Stimulated activated effector memory CD8-positive, alpha-beta T cell treated with anti-CD3 and anti-CD28 coated beads, Interleukin-12 subunit alpha, Interleukin-12 subunit beta, amount 100 ng/mL, for 72 hours (primary cell): ENCODE results near the gene CARHSP1.
A peak's percentile ranks its signal among the peaks of the same experiment; 100 is the strongest.

ENCODE experiments used
- ATAC-seq: fragments of 150-1000 bp; cut with Tn5 transposase; 2 replicates; pipeline ENCODE4 v1.10.0; 2021
- DNase-seq, 2 donors: peaks; one replicate each; pipeline ENCODE4 v3.0.0; 2021 to 2022; ENCODE audit warnings: low spot score in 2 of 2
- H3K27ac Mint-ChIP-seq: one replicate; pipeline ENCODE4 v1.8.0; 2022; ENCODE audit warnings: mild to moderate bottlenecking, mixed read lengths
- H3K36me3 Mint-ChIP-seq: one replicate; pipeline ENCODE4 v1.8.0; 2022; ENCODE audit warnings: mild to moderate bottlenecking, mixed read lengths
- H3K4me1 Mint-ChIP-seq: one replicate; pipeline ENCODE4 v1.8.0; 2022; ENCODE audit warnings: mixed read lengths
- H3K4me3 Mint-ChIP-seq: one replicate; pipeline ENCODE4 v1.8.0; 2022; ENCODE audit warnings: mild to moderate bottlenecking, mixed read lengths
- H3K9me3 Mint-ChIP-seq: one replicate; pipeline ENCODE4 v1.8.0; 2022; ENCODE audit warnings: mixed read lengths

Gene CARHSP1

DNA sequence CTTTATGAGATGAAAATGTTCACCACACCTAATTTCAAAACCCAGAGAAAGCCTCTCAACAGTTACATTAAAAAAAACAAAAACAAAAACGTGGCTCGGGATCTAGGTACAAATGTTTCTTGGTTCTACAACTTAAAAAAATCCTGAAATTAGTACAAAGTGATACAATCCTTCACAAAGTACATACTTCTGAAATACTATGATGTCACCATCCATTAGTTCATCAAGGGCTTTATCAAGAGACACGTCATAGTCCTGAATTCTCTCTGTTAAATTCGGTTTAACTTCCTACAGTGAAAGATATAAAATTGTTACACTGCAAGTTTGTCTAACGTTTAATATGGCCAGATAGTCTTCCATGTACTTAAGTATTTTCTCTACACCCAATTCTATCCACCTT lies 31.5 kb upstream of the CARHSP1 start:
- Mint-ChIP-seq H3K9me3 (no peaks in the 10 kb centered on the region), H3K36me3 (peaks cover 100% of the 10 kb centered on the region), H3K27ac (peak overlapping the region; percentile 32), H3K4me3 (no peak overlapping the region), H3K4me1 (no peaks in the 10 kb centered on the region)
- DNase-seq (no peak), ATAC-seq (no peak)

GRCh38 chr16:8899709-8900317 lies 31.0 kb upstream of the CARHSP1 start:
- DNase-seq (no peak), ATAC-seq (no peak)
- Mint-ChIP-seq H3K27ac (peak overlapping the region; percentile 32), H3K9me3 (no peaks in the 10 kb centered on the region), H3K36me3 (peaks cover 100% of the 10 kb centered on the region), H3K4me3 (no peak overlapping the region), H3K4me1 (peaks cover under 1% of the 10 kb centered on the region)

DNA sequence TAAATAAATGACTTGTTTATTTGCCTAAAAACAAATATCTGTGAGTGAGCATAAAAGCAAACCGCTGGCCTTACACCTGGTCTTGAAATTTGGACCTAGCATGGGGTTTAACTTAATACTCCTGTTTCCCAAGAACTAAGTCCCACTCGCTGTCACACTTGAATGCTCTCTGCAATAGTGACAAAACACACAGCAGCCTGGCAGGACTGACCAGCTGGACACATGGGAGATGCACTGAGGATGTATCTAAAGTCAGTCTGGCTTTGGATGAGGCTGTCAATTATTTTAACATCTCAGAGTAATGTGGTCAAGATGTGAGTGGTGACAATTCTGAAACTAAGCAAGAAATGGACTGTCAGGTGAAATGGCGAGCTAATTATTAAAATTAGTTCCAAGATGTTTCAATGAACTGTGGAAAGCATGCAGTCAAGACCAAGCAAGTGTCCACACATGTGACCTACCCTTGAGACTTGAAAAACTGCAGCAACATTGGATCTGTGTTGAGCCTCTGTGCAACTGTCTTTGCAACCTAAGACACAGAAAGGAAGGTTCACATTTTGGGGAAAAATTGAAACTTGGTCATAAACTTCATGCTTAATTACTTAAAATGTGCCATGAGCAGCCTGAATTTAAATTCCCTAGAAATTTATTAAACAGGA lies 30.0 kb upstream of the CARHSP1 start:
- Mint-ChIP-seq H3K4me1 (peaks cover 4% of the 10 kb centered on the region), H3K9me3 (no peaks in the 10 kb centered on the region), H3K27ac (no peak overlapping the region), H3K4me3 (no peak overlapping the region), H3K36me3 (peaks cover 100% of the 10 kb centered on the region)
- ATAC-seq (no peak), DNase-seq (no peak)

DNA sequence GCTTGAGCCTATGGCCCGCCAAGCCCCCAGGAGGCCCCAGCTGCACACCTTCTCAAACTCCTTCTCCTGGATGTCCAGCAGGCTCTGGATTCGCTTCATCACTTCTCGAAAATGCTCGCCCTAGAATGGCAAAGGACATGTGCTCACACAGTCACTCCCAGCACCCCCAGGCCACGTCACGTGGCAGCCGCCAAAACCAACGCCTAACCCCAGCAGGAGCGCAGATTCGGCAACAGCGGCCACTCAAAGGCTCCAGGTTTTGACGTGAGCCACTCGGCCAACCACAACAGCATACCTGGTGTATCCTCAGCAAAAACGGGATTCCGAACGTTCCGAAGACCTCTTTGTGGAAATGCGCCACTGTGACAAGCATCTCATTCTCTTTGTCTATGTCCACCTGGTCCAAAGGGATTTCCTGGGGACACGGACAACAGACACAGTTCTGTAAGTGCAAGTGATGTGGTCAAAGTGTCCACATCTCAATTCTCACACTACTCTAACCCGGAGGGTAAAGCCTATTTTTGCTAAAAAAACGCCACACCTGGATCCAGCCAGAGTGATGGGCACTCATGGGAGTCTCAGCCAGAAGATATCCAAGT lies 26.0 kb upstream of the CARHSP1 start:
- DNase-seq = no peak
- no peak overlapping the region for H3K4me3 Mint-ChIP-seq

DNA sequence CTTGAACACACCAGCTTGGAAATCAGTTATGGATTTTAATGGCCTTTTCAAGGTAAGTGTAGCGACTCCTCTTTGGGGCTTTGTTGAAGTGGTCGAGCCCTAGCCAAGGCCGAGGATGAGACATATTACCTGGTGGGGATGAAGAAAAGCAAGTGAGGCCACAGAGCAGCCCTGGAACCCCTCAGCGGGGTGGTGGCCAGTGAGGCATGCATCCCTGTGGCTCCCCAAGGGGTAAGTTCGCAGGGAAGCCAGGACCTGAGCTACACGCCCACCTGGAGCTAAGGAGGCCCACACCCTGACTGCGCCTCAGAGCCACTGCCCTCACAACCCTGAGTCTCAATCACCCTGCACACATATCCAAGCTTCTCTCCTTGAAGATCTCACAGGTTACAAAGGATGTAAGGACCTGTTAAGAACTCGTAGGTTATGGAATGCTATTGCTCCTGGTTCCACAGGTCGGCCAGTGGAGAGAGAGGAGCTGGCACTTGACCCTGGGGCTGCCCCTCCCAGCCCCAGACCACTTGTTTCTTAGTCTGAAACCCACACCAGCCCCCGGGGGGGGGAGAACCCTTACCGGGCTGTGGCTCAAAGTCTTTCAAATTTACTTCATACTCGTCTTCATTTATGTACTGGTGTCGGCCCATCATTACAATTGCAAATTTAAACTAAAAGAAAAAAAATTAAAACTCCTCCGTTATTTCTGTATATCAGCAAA lies 25.3 kb upstream of the CARHSP1 start:
- Mint-ChIP-seq H3K27ac (peak overlapping the region; percentile 73), H3K36me3 (peaks cover 98% of the 10 kb centered on the region), H3K4me1 (peaks cover 20% of the 10 kb centered on the region), H3K9me3 (no peaks in the 10 kb centered on the region), H3K4me3 (no peak overlapping the region)
- ATAC-seq (no peak), DNase-seq (no peak)

More for the DNA sequence above, 26.0 kb upstream of the CARHSP1 start:
- peaks cover 20% of the 10 kb centered on the region for H3K4me1 Mint-ChIP-seq
- no peak overlapping the region for H3K27ac Mint-ChIP-seq
- ATAC-seq = no peak
- peaks cover 100% of the 10 kb centered on the region for H3K36me3 Mint-ChIP-seq
- no peaks in the 10 kb centered on the region for H3K9me3 Mint-ChIP-seq

- H3K9me3 Mint-ChIP-seq = no peaks in the 10 kb centered on the region
- H3K4me1 Mint-ChIP-seq = peaks cover 20% of the 10 kb centered on the region
- H3K36me3 Mint-ChIP-seq = peaks cover 94% of the 10 kb centered on the region
- peak overlapping the region; percentile 73 for H3K27ac Mint-ChIP-seq
- no peak for ATAC-seq
- H3K4me3 Mint-ChIP-seq = no peak overlapping the region
- DNase-seq = no peak
Measured at GRCh38 chr16:8893426-8893825, 24.6 kb upstream of the CARHSP1 start.

- H3K4me1 Mint-ChIP-seq = peaks cover 32% of the 10 kb centered on the region
- peaks cover 92% of the 10 kb centered on the region for H3K36me3 Mint-ChIP-seq
- DNase-seq = no peak
- no peaks in the 10 kb centered on the region for H3K9me3 Mint-ChIP-seq
- peak; percentile 36 for ATAC-seq
- peak overlapping the region; percentile 88 for H3K27ac Mint-ChIP-seq
- H3K4me3 Mint-ChIP-seq = peak overlapping the region; percentile 38
Measured at GRCh38 chr16:8892101-8892575, 23.3 kb upstream of the CARHSP1 start.

DNA sequence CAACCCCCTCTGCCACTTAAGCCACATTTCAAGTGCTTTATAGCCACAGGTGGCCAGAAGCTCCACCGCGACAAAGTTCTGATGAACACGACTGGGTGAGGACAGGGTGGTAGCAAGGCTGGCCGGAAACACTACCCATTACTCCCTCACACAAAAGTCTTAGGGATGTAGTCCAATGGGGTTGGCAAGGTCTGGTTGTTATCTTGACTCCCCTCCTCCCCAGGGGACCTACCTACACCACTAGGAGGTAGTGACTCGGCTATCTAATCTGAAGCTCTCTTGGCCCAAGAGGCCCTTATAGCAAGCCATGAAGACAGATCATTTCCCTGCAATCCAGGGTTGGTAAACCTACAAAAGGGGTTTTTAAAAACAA lies 21.7 kb upstream of the CARHSP1 start:
- H3K36me3 Mint-ChIP-seq = peaks cover 83% of the 10 kb centered on the region
- ATAC-seq (no peak), DNase-seq (peak in 1 of 2 donors; percentile 48)
- H3K9me3 Mint-ChIP-seq = no peaks in the 10 kb centered on the region
- H3K27ac Mint-ChIP-seq = peak overlapping the region; percentile 88
- peak overlapping the region; percentile 38 for H3K4me3 Mint-ChIP-seq
- H3K4me1 Mint-ChIP-seq = peaks cover 48% of the 10 kb centered on the region

DNA sequence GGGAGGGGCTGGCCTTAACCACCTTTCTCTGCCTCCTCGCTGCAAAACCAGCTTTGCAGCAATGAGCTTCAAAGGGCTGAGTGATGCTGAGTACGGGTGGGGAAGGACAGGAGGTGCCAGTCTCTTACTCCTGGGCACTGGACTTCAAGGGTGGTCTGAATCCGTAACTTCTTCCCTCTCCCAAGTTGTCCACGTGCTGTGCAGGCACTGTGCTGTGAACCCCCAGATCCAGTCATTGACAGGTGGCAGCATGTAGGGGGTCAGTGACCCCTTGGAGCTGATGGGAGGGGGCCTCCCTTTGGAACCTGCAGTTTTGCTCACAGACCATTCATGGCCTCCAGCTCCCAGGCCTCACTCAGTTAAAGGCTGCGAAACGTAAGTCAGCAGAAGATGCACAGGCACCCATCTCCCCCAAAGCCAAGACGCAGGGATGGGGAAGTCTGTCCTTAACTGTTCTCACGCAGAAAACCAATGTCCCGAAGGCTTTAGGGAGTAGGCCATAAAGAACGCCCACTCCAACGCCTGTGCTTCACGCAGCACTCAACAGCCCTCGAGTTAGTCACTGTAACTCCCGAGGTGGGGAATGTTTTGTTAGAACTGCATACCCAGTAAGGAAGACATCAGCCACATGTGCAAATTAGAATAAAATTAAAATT lies 21.2 kb upstream of the CARHSP1 start:
- Mint-ChIP-seq H3K36me3 (peaks cover 83% of the 10 kb centered on the region), H3K4me3 (no peak overlapping the region), H3K27ac (peak overlapping the region; percentile 88), H3K9me3 (no peaks in the 10 kb centered on the region), H3K4me1 (peaks cover 53% of the 10 kb centered on the region)
- DNase-seq (peak in 1 of 2 donors; percentile 46), ATAC-seq (no peak)

DNA sequence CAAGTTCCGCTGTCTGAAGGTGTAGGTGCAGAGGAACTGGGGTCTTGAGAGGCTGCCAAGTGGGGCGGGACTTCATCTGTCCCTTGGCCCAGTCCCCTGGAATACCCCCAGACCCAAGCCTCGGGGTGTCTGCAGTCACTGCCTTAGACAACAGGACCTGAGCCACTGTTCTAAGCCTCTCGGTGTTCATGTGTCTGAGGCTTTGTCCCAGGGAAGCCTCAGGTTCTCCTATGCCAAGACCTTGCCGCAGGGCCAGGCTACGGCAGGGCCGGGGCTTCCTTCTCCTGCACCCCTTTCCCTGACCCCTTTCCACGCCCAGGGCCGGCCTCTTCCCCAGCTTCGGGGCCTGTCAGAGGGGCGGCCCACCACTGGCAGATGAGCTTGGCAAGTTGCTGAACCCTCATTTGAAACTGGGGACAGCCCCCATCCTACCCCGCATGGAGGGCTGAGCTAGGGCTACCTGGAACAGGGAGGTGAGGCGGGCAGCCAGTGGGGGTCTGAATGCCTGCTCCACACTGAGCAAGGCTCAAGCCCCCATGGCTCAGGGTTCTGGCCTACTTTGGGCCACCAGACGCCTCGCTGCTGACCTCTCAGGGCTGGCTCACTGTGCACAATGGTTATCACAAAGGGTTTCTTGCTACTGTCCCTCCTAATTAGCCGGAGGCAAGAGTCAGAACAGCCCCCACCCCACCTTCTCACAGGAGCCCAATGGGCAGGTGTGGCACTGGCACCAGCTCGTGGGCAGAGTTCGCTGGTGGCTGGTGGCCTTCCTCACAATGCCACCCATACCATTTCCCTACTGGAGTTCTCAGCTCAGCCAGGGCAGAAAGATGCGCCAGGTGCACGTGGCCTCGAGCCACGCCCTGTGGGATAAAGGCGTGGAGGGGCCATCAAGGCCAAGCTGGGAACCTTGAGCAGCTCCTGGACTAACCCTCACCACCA lies 20.4 kb upstream of the CARHSP1 start:
- no peak overlapping the region for H3K4me3 Mint-ChIP-seq
- peaks cover 76% of the 10 kb centered on the region for H3K36me3 Mint-ChIP-seq
- DNase-seq (peak in 1 of 2 donors; percentile 49), ATAC-seq (no peak)
- no peaks in the 10 kb centered on the region for H3K9me3 Mint-ChIP-seq
- peaks cover 50% of the 10 kb centered on the region for H3K4me1 Mint-ChIP-seq
- H3K27ac Mint-ChIP-seq = peak overlapping the region; percentile 35

DNA sequence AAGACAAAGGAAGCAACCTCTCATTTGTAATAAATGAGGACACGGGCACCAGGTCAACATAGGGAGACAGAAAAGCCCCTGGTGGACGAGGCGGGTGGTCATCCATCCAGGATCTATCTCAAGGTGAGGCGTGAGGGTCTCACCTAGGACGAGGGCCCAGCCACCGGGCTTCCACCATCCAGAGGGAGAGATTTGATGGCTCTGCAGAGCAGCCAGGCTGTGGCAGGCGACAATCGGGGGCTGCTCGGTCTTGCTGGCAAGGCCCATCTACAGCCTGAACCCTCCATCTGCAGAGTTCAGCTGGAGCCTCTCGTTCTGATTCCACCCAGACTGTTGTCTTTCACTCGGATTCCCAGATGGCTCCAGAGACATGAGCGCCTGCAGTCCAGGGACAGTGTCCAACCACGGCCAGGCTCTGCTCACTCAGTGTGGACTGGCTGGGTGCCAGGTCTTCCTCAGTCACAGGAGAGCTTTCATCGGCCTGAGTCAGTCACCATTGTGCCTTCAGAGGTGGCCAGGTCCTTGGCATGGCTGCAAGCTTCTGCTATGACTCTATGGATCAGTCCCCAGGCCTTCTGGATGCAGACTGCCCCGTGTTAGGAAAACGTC lies 19.2 kb upstream of the CARHSP1 start:
- Mint-ChIP-seq H3K4me3 (no peak overlapping the region), H3K36me3 (peaks cover 65% of the 10 kb centered on the region), H3K27ac (peak overlapping the region; percentile 35), H3K9me3 (no peaks in the 10 kb centered on the region), H3K4me1 (peaks cover 45% of the 10 kb centered on the region)
- DNase-seq (no peak), ATAC-seq (no peak)

- peak overlapping the region; percentile 35 for H3K27ac Mint-ChIP-seq
- H3K36me3 Mint-ChIP-seq = peaks cover 58% of the 10 kb centered on the region
- ATAC-seq = no peak
- H3K9me3 Mint-ChIP-seq = no peaks in the 10 kb centered on the region
- no peak for DNase-seq
- H3K4me1 Mint-ChIP-seq = peaks cover 44% of the 10 kb centered on the region
- H3K4me3 Mint-ChIP-seq = no peak overlapping the region
Measured at GRCh38 chr16:8887431-8887765, 18.6 kb upstream of the CARHSP1 start.

DNA sequence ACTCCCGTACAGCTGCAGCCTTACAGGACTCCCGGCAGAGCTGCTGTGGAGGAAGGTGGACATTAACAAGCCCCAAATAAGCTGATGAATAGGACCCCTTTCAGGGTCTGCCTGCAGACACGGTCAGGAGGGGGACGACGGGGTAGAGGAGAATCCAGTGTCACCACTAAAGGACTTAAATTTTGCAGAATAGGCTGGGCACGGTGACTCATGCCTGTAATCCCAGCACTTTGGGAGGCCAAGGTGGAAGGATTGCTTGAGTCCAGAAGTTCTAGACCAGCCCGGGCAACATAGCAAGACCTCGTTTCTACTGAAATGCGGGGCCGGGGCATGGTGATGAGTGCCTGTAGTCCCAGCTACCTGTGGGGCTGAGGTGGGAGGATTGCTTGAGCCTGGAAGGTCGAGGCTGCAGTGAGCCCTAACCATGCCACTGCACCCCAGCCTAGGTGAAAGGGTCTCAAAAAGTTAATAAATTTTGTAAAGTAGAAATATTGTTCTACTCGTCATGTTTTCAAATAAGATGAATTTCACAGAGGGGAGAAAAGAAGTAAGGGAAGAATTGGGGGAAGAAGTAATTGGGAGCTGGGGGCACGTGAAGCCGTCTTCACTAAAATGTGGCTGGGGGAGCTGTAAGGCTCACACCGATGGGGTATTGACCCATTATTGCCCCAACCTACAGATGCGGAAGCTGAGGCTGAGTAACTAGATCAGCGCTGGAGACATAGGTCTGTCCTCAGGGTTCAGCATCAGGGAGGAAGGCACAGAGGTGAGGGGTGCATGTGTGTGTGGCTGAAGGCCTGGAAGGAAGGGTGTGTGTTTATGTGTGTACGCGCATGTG lies 18.0 kb upstream of the CARHSP1 start:
- Mint-ChIP-seq H3K4me1 (peaks cover 39% of the 10 kb centered on the region), H3K9me3 (no peaks in the 10 kb centered on the region), H3K4me3 (peak overlapping the region; percentile 19), H3K36me3 (peaks cover 52% of the 10 kb centered on the region), H3K27ac (peak overlapping the region; percentile 86)
- no peak for DNase-seq
- ATAC-seq = no peak
